ENCODE results near the gene GPC5. TPM values are rescaled to one million over a fixed set of nuclear protein-coding genes. Genes with fewer than 3 reads are reported as not detected.
A peak's percentile ranks its signal among the peaks of the same experiment; 100 is the strongest.
"Not testable (repeated sequence)": the region's sequence is repeated elsewhere in the genome, so short reads cannot be mapped to it uniquely, and the experiment has no call there.

The GPC5 gene
- total RNA-seq, 1 donor from 2014 or later, result 2.5 TPM

GRCh38 chr13:92535222-92536006 lies 1137.0 kb downstream of the GPC5 start:
- no peak for TF ChIP-seq CTCF (IDR thresholded peaks at IDR 0.05; ENCODE audit: unreplicated experiment)
- Mint-ChIP-seq H3K4me1 (peaks cover 15% of the 10 kb centered on the region), H3K36me3 (peaks cover 2% of the 10 kb centered on the region), H3K27ac (no peak overlapping the region), H3K9me3 (peaks cover 16% of the 10 kb centered on the region), H3K4me3 (no peak overlapping the region), H3K27me3 (ENCODE audit: low read depth) (no peaks in the 10 kb centered on the region)
- no peak for DNase-seq (ENCODE audit: low spot score in 2 of 2, unreplicated experiment in 2 of 2)

- no peak for DNase-seq (ENCODE audit: low spot score in 2 of 2, unreplicated experiment in 2 of 2)
- peaks cover 11% of the 10 kb centered on the region for H3K36me3 Mint-ChIP-seq
Measured at GRCh38 chr13:92537471-92537870, 1139.0 kb downstream of the GPC5 start.

GRCh38 chr13:92538164-92538563 lies 1139.7 kb downstream of the GPC5 start:
- Mint-ChIP-seq H3K36me3 (peaks cover 15% of the 10 kb centered on the region), H3K27me3 (ENCODE audit: low read depth) (no peaks in the 10 kb centered on the region), H3K9me3 (peaks cover 38% of the 10 kb centered on the region), H3K4me1 (peaks cover 15% of the 10 kb centered on the region), H3K4me3 (no peak overlapping the region), H3K27ac (peak overlapping the region; percentile 15)
- no peak for TF ChIP-seq CTCF (IDR thresholded peaks at IDR 0.05; ENCODE audit: unreplicated experiment)
- DNase-seq (ENCODE audit: low spot score in 2 of 2, unreplicated experiment in 2 of 2), result no peak

More at GRCh38 chr13:92537471-92537870, 1139.0 kb downstream of the GPC5 start:
- H3K9me3 Mint-ChIP-seq, result peaks cover 31% of the 10 kb centered on the region
- no peak overlapping the region for H3K4me3 Mint-ChIP-seq
- TF ChIP-seq CTCF (IDR thresholded peaks at IDR 0.05; ENCODE audit: unreplicated experiment), result no peak
- H3K27ac Mint-ChIP-seq, result peak overlapping the region; percentile 19
- no peaks in the 10 kb centered on the region for H3K27me3 Mint-ChIP-seq (ENCODE audit: low read depth)
- peaks cover 15% of the 10 kb centered on the region for H3K4me1 Mint-ChIP-seq

GRCh38 chr13:92539148-92539547 lies 1140.7 kb downstream of the GPC5 start:
- H3K9me3 Mint-ChIP-seq, result peaks cover 42% of the 10 kb centered on the region

GRCh38 chr13:92547266-92547665 lies 1148.8 kb downstream of the GPC5 start:
- no peak for DNase-seq (ENCODE audit: low spot score in 2 of 2, unreplicated experiment in 2 of 2)
- no peak overlapping the region for H3K27ac Mint-ChIP-seq
- peaks cover 19% of the 10 kb centered on the region for H3K36me3 Mint-ChIP-seq
- H3K4me3 Mint-ChIP-seq, result no peak overlapping the region
- no peaks in the 10 kb centered on the region for H3K27me3 Mint-ChIP-seq (ENCODE audit: low read depth)
- peaks cover 26% of the 10 kb centered on the region for H3K9me3 Mint-ChIP-seq
- H3K4me1 Mint-ChIP-seq, result peaks cover 8% of the 10 kb centered on the region
- TF ChIP-seq CTCF (IDR thresholded peaks at IDR 0.05; ENCODE audit: unreplicated experiment), result no peak

More at GRCh38 chr13:92539148-92539547, 1140.7 kb downstream of the GPC5 start:
- H3K4me3 Mint-ChIP-seq; H3K27ac Mint-ChIP-seq; DNase-seq (ENCODE audit: low spot score in 2 of 2, unreplicated experiment in 2 of 2); H3K27me3 Mint-ChIP-seq (ENCODE audit: low read depth): not testable (repeated sequence)
- peaks cover 18% of the 10 kb centered on the region for H3K36me3 Mint-ChIP-seq
- H3K4me1 Mint-ChIP-seq, result peaks cover 15% of the 10 kb centered on the region

- no peak overlapping the region for H3K27ac Mint-ChIP-seq
- peaks cover 12% of the 10 kb centered on the region for H3K9me3 Mint-ChIP-seq
- peaks cover 8% of the 10 kb centered on the region for H3K4me1 Mint-ChIP-seq
- TF ChIP-seq CTCF (IDR thresholded peaks at IDR 0.05; ENCODE audit: unreplicated experiment), result no peak
- no peaks in the 10 kb centered on the region for H3K27me3 Mint-ChIP-seq (ENCODE audit: low read depth)
- DNase-seq (ENCODE audit: low spot score in 2 of 2, unreplicated experiment in 2 of 2), result no peak
- no peak overlapping the region for H3K4me3 Mint-ChIP-seq
- peaks cover 10% of the 10 kb centered on the region for H3K36me3 Mint-ChIP-seq
Measured at GRCh38 chr13:92549276-92549675, 1150.9 kb downstream of the GPC5 start.
